WTC11 (cell line): Measurements from ENCODE around the gene MIX23. TPM values are rescaled to one million over a fixed set of nuclear protein-coding genes. Genes with fewer than 3 reads are reported as not detected.

ENCODE experiments used
- ATAC-seq: fragments of 200-7000 bp; cut with Tn5 transposase; 2 replicates; pipeline ENCODE4 v1.10.0; 2021; ENCODE audit warnings: mild to moderate bottlenecking, moderate library complexity
- CTCF ChIA-PET: fragments of 300-600 bp; sonication (Branson Sonifier 250); formaldehyde crosslinking; loops from one replicate; lab custom pipeline; 2021; ENCODE audit warnings: antibody characterized with exemption; lab: Charles Lee
- POLR2A ChIA-PET: fragments of 350-600 bp; sonication (Branson Sonifier 250); formaldehyde crosslinking; loops from one replicate; lab custom pipeline; 2021; ENCODE audit warnings: antibody characterized with exemption; lab: Charles Lee
- DNase-seq: peaks from one replicate; pipeline ENCODE4 v3.0.0; 2021; ENCODE audit warnings: low spot score
- H3K27ac Mint-ChIP-seq: 2 replicates; pipeline ENCODE4 v1.8.0; 2021; ENCODE audit warnings: mixed read lengths
- H3K27me3 Mint-ChIP-seq: 2 replicates; pipeline ENCODE4 v1.8.0; 2021; ENCODE audit warnings: low read depth, mild to moderate bottlenecking, moderate library complexity, mixed read lengths
- H3K36me3 Mint-ChIP-seq: 2 replicates; pipeline ENCODE4 v1.8.0; 2021; ENCODE audit warnings: mixed read lengths
- H3K4me1 Mint-ChIP-seq: 2 replicates; pipeline ENCODE4 v1.8.0; 2022; ENCODE audit warnings: mixed read lengths
- H3K4me3 Mint-ChIP-seq: 2 replicates; pipeline ENCODE4 v1.8.0; 2021; ENCODE audit warnings: mild to moderate bottlenecking, moderate library complexity, mixed read lengths
- H3K9me3 Mint-ChIP-seq: 2 replicates; pipeline ENCODE4 v1.8.0; 2021; ENCODE audit warnings: mixed read lengths
- CREB1 ChIP-seq: sonication (generic); formaldehyde crosslinking; IDR thresholded peaks from 2 replicates; pipeline ENCODE4 v1.8.0; 2023; ENCODE audit warnings: mild to moderate bottlenecking, missing genetic modification reagents
- E2F5 ChIP-seq: sonication (generic); formaldehyde crosslinking; IDR thresholded peaks from 2 replicates; pipeline ENCODE4 v1.8.1; 2022; ENCODE audit warnings: mild to moderate bottlenecking, moderate library complexity, missing genetic modification reagents
- EMX1 ChIP-seq: fragments of 250-450 bp; sonication (Bioruptor Pico); IDR thresholded peaks from 2 replicates; pipeline ENCODE4 v1.8.0; 2021; ENCODE audit warnings: mild to moderate bottlenecking
- ESRRA ChIP-seq: sonication (generic); formaldehyde crosslinking; IDR thresholded peaks from 2 replicates; pipeline ENCODE4 v1.8.1; 2022; ENCODE audit warnings: mild to moderate bottlenecking, missing genetic modification reagents, borderline replicate concordance
- FOXJ3 ChIP-seq: sonication (generic); formaldehyde crosslinking; IDR thresholded peaks from 2 replicates; pipeline ENCODE4 v1.9.0; 2021; ENCODE audit warnings: missing genetic modification reagents, mild to moderate bottlenecking, borderline replicate concordance
- GABPB1 ChIP-seq: sonication (generic); formaldehyde crosslinking; IDR thresholded peaks from 2 replicates; pipeline ENCODE4 v1.8.1; 2023; ENCODE audit warnings: mild to moderate bottlenecking, missing genetic modification reagents
- HMGA2 ChIP-seq: fragments of 250-450 bp; sonication (Bioruptor Pico); IDR thresholded peaks from 2 replicates; pipeline ENCODE4 v1.4.0; 2021; ENCODE audit warnings: mild to moderate bottlenecking, moderate library complexity
- IRF2 ChIP-seq: sonication (generic); formaldehyde crosslinking; IDR thresholded peaks from 2 replicates; pipeline ENCODE4 v1.8.0; 2022; ENCODE audit warnings: low read depth, missing genetic modification reagents, borderline replicate concordance
- MAX ChIP-seq: sonication (generic); formaldehyde crosslinking; IDR thresholded peaks from 2 replicates; pipeline ENCODE4 v1.8.0; 2022; ENCODE audit warnings: mild to moderate bottlenecking, missing genetic modification reagents
- MXD4 ChIP-seq: fragments of 250-450 bp; sonication (Bioruptor Pico); IDR thresholded peaks from 2 replicates; pipeline ENCODE4 v1.8.0; 2021; ENCODE audit warnings: mild to moderate bottlenecking, moderate library complexity, borderline replicate concordance
- NR2C2 ChIP-seq: sonication (generic); formaldehyde crosslinking; IDR thresholded peaks from 2 replicates; pipeline ENCODE4 v1.8.0; 2022; ENCODE audit warnings: mild to moderate bottlenecking, missing genetic modification reagents
- OVOL2 ChIP-seq: fragments of 250-450 bp; sonication (Bioruptor Pico); IDR thresholded peaks from 2 replicates; pipeline ENCODE4 v1.9.0; 2021; ENCODE audit warnings: mild to moderate bottlenecking, borderline replicate concordance
- ZBTB21 ChIP-seq: sonication (generic); formaldehyde crosslinking; IDR thresholded peaks from 2 replicates; pipeline ENCODE4 v1.8.1; 2023; ENCODE audit warnings: mild to moderate bottlenecking, missing genetic modification reagents, borderline replicate concordance
- ZMAT4 ChIP-seq: fragments of 250-450 bp; sonication (Bioruptor Pico); IDR thresholded peaks from 2 replicates; pipeline ENCODE4 v1.9.0; 2021; ENCODE audit warnings: mild to moderate bottlenecking
- ZNF232 ChIP-seq: sonication (generic); formaldehyde crosslinking; IDR thresholded peaks from 2 replicates; pipeline ENCODE4 v1.8.0; 2022; ENCODE audit warnings: mild to moderate bottlenecking, missing genetic modification reagents
- ZNF317 ChIP-seq: sonication (generic); formaldehyde crosslinking; IDR thresholded peaks from 2 replicates; pipeline ENCODE4 v1.8.1; 2023; ENCODE audit warnings: low read depth, mild to moderate bottlenecking, moderate library complexity, missing genetic modification reagents, borderline replicate concordance
- ZNF423 ChIP-seq: fragments of 250-450 bp; sonication (Bioruptor Pico); IDR thresholded peaks from 2 replicates; pipeline ENCODE4 v2.1.2; 2022; ENCODE audit warnings: mild to moderate bottlenecking, moderate library complexity
- ZSCAN18 ChIP-seq: fragments of 250-450 bp; sonication (Bioruptor Pico); IDR thresholded peaks from 2 replicates; pipeline ENCODE4 v2.1.2; 2022; ENCODE audit warnings: mild to moderate bottlenecking, moderate library complexity
- total RNA-seq: library from RNA; stranded (reverse); gene quantifications from 3 replicates; pipeline ENCODE4 v1.2.3, GENCODE V29; 2021

The MIX23 gene
- total RNA-seq, 1 experiment from 2014 or later: 81.7 TPM

- no peak for TF ChIP-seq EMX1 (CRISPR knock-in tag)
Observed at GRCh38 chr3:122407946-122408345, 24.9 kb upstream of the MIX23 start (continued).

GRCh38 chr3:122406198-122406597 lies 23.2 kb upstream of the MIX23 start:
- CTCF ChIA-PET: no interaction called here
- H3K9me3 Mint-ChIP-seq: no peaks in the 10 kb centered on the region
- no peak overlapping the region for H3K27ac Mint-ChIP-seq
- no peaks in the 10 kb centered on the region for H3K27me3 Mint-ChIP-seq
- no peak for DNase-seq
- TF ChIP-seq HMGA2 (CRISPR knock-in tag) (no peak), ZSCAN18 (CRISPR knock-in tag) (no peak), CREB1 (CRISPR knock-in tag) (no peak), ZNF317 (CRISPR knock-in tag) (no peak), ZNF423 (no peak)
- TF ChIP-seq, all 79 proteins: peak for 0
- no peak overlapping the region for H3K4me3 Mint-ChIP-seq
- peaks cover 56% of the 10 kb centered on the region for H3K36me3 Mint-ChIP-seq
- no peaks in the 10 kb centered on the region for H3K4me1 Mint-ChIP-seq
- POLR2A ChIA-PET: no interaction called here
- no peak for ATAC-seq

GRCh38 chr3:122405015-122405414 lies 22.0 kb upstream of the MIX23 start:
- no peak overlapping the region for H3K4me3 Mint-ChIP-seq
- H3K27me3 Mint-ChIP-seq: no peaks in the 10 kb centered on the region
- CTCF ChIA-PET: no interaction called here
- DNase-seq (no peak), ATAC-seq (no peak)
- H3K27ac Mint-ChIP-seq: no peak overlapping the region
- POLR2A ChIA-PET: no interaction called here
- no peak for TF ChIP-seq ESRRA
- TF ChIP-seq MAX (CRISPR knock-in tag): no peak
- TF ChIP-seq ZSCAN18 (CRISPR knock-in tag): no peak
- TF ChIP-seq MXD4: no peak
- TF ChIP-seq CREB1 (CRISPR knock-in tag): no peak
- TF ChIP-seq GABPB1: no peak
- TF ChIP-seq ZBTB21: no peak
- TF ChIP-seq ZNF232: no peak
- TF ChIP-seq NR2C2 (CRISPR knock-in tag): no peak
- TF ChIP-seq E2F5 (CRISPR knock-in tag): no peak
- no peak for TF ChIP-seq IRF2 (CRISPR knock-in tag)
- TF ChIP-seq OVOL2 (CRISPR knock-in tag): no peak
- no peaks in the 10 kb centered on the region for H3K4me1 Mint-ChIP-seq
- H3K36me3 Mint-ChIP-seq: peaks cover 49% of the 10 kb centered on the region
- H3K9me3 Mint-ChIP-seq: no peaks in the 10 kb centered on the region

GRCh38 chr3:122403489-122403888 lies 20.5 kb upstream of the MIX23 start:
- Mint-ChIP-seq H3K27me3 (no peaks in the 10 kb centered on the region), H3K27ac (no peak overlapping the region), H3K36me3 (peaks cover 39% of the 10 kb centered on the region), H3K9me3 (peaks cover 5% of the 10 kb centered on the region; the same call in 1 of the 2 replicates), H3K4me1 (no peaks in the 10 kb centered on the region), H3K4me3 (no peak overlapping the region)
- TF ChIP-seq ZMAT4 (CRISPR knock-in tag) (no peak), ZNF317 (CRISPR knock-in tag) (no peak), FOXJ3 (no peak)
- no peak for DNase-seq
- ATAC-seq: no peak
- ChIA-PET POLR2A (no interaction called here), CTCF (no interaction called here)
